Medulla oblongata (tissue), 1 donor: ENCODE measurements around the gene RALGPS2.
"Not testable (repeated sequence)": the region's sequence is repeated elsewhere in the genome, so short reads cannot be mapped to it uniquely, and the experiment has no call there.

Experiments used
- DNase-seq: peaks from one replicate; pipeline ENCODE4 v3.0.0-alpha.2; 2015; ENCODE audit errors: extremely low spot score

The RALGPS2 gene

GRCh38 chr1:178941849-178942248 lies 216.8 kb downstream of the RALGPS2 start:
- no peak for DNase-seq

- DNase-seq = no peak
Measured at GRCh38 chr1:178942285-178943198, 217.5 kb downstream of the RALGPS2 start.

- DNase-seq = no peak
Measured at GRCh38 chr1:178944729-178945128, 219.7 kb downstream of the RALGPS2 start.

- no peak for DNase-seq
Measured at GRCh38 chr1:178945763-178946266, 220.8 kb downstream of the RALGPS2 start.

- no peak for DNase-seq
Measured at GRCh38 chr1:178946416-178946815, 221.4 kb downstream of the RALGPS2 start.

GRCh38 chr1:178946855-178947676 lies 222.0 kb downstream of the RALGPS2 start:
- no peak for DNase-seq

GRCh38 chr1:178947677-178947981 lies 222.6 kb downstream of the RALGPS2 start:
- DNase-seq = no peak

GRCh38 chr1:178948676-178949075 lies 223.6 kb downstream of the RALGPS2 start:
- DNase-seq = no peak

- not testable (repeated sequence) for DNase-seq
Measured at GRCh38 chr1:178949866-178950265, 224.8 kb downstream of the RALGPS2 start.

GRCh38 chr1:178951600-178951999 lies 226.6 kb downstream of the RALGPS2 start:
- DNase-seq = no peak

- DNase-seq = no peak
Measured at GRCh38 chr1:178953034-178953433, 228.0 kb downstream of the RALGPS2 start.

- no peak for DNase-seq
Measured at GRCh38 chr1:178953538-178954324, 228.7 kb downstream of the RALGPS2 start.

- DNase-seq = no peak
Measured at GRCh38 chr1:178954325-178954690, 229.3 kb downstream of the RALGPS2 start.

- DNase-seq = no peak
Measured at GRCh38 chr1:178954937-178955336, 229.9 kb downstream of the RALGPS2 start.

- DNase-seq = no peak
Measured at GRCh38 chr1:178955391-178955954, 230.4 kb downstream of the RALGPS2 start.

- no peak for DNase-seq
Measured at GRCh38 chr1:178958491-178958890, 233.4 kb downstream of the RALGPS2 start.

GRCh38 chr1:178959543-178960460 lies 234.8 kb downstream of the RALGPS2 start:
- DNase-seq = no peak

- no peak for DNase-seq
Measured at GRCh38 chr1:178960482-178961240, 235.6 kb downstream of the RALGPS2 start.

GRCh38 chr1:178961331-178961730 lies 236.3 kb downstream of the RALGPS2 start:
- no peak for DNase-seq

- DNase-seq = no peak
Measured at GRCh38 chr1:178961868-178962267, 236.8 kb downstream of the RALGPS2 start.
